Right lobe of liver (tissue), 6 donors: Measurements from ENCODE around the gene PGP. TPM values are rescaled to one million over a fixed set of nuclear protein-coding genes. Genes with fewer than 3 reads are reported as not detected.

ENCODE experiments used
- ATAC-seq, 4 donors: fragments of 200-7000 bp; cut with Tn5 transposase; one replicate each; pipeline ENCODE4 v1.9.1; 2020; ENCODE audit warnings: mild to moderate bottlenecking in 4 of 4, moderate library complexity in 4 of 4
- DNase-seq, 3 donors: peaks; one replicate each; pipeline ENCODE4 v3.0.0-alpha.2; 2020
- H3K27ac ChIP-seq, 3 donors: fragments of 200-600 bp; one replicate each; pipeline ENCODE4 v1.8.0; 2022
- H3K27me3 ChIP-seq, 2 donors: fragments of 200-600 bp; one replicate each; pipeline ENCODE4 v1.8.0; 2022
- H3K36me3 ChIP-seq, 4 donors: fragments of 200-600 bp; sonication (generic) in 1 of 4; one replicate each; pipeline versions ENCODE4 v1.5.1 to v1.8.0; 2017 to 2022; ENCODE audit warnings: control low read depth in 1 of 4
- H3K4me1 ChIP-seq, 4 donors: fragments of 200-600 bp; sonication (generic) in 1 of 4; one replicate each; pipeline versions ENCODE4 v1.5.1 to v1.8.0; 2017 to 2022; ENCODE audit warnings: control low read depth in 1 of 4
- H3K4me3 ChIP-seq, 3 donors: fragments of 200-600 bp; one replicate each; pipeline ENCODE4 v1.8.0; 2022
- H3K9me3 ChIP-seq, 4 donors: fragments of 200-600 bp; sonication (generic) in 1 of 4; one replicate each; pipeline versions ENCODE4 v1.5.1 to v1.8.0; 2017 to 2022; ENCODE audit warnings: control low read depth in 1 of 4
- POLR2A ChIP-seq: fragments of 450-650 bp; IDR thresholded peaks from one replicate; pipeline ENCODE4 v1.6.1; 2017; ENCODE audit warnings: antibody characterized with exemption, mild to moderate bottlenecking
- WGBS: methylation state at CpG from one replicate; pipeline ENCODE4 v1.1.6; 2018; ENCODE audit warnings: low coverage, low lambda C conversion rate; ENCODE audit not compliant: insufficient coverage; ENCODE audit errors: missing lambda C conversion rate; 5-methylcytosine and 5-hydroxymethylcytosine counted together
- intact Hi-C, 2 donors: fragments of 100-400 bp; cut with DNase I; formaldehyde crosslinking; loops; one replicate each; pipeline versions ENCODE4 v1.11.2 to v1.14.1; 2022
- total RNA-seq, 6 experiments: library from RNA; depleted of rRNA in 2 of 6; stranded (reverse); fragments of >200 nt in 2 of 6; fragmentation: NEBNext Ultra II Directional in 3 of 6; extraction: Animal tissue kit (Norgen Biotek cat#: 25700) in 3 of 6; gene quantifications; one replicate each; pipeline versions ENCODE4 v1.1.0 to v1.2.4, GENCODE V29; 2016 to 2023
- TF ChIP-seq, protein P1 (sequence below), 4 donors: fragments of 200-600 bp in 3 of 4; fragments of 450-650 bp in 1 of 4; IDR thresholded peaks; one replicate each; pipeline versions ENCODE4 v1.5.1 to v1.8.0; 2016 to 2022; ENCODE audit warnings: antibody characterized with exemption in 4 of 4, mild to moderate bottlenecking in 2 of 4
- donor health status: DM: no; HTN: yes; CAD: no.
- donor health status: DM: no; HTN: no; CAD: no.
- donor health status: DM: no; HTN: no; CAD: no.
- donor health status: DM: no; HTN: yes; CAD: no.
- donor health status: DM: no; HTN: yes; CAD: no.

PGP gene
- total RNA-seq, 6 experiments from 2014 or later: 3.8 to 14.2 (median 6.9) TPM

- TF ChIP-seq, protein P1, sequence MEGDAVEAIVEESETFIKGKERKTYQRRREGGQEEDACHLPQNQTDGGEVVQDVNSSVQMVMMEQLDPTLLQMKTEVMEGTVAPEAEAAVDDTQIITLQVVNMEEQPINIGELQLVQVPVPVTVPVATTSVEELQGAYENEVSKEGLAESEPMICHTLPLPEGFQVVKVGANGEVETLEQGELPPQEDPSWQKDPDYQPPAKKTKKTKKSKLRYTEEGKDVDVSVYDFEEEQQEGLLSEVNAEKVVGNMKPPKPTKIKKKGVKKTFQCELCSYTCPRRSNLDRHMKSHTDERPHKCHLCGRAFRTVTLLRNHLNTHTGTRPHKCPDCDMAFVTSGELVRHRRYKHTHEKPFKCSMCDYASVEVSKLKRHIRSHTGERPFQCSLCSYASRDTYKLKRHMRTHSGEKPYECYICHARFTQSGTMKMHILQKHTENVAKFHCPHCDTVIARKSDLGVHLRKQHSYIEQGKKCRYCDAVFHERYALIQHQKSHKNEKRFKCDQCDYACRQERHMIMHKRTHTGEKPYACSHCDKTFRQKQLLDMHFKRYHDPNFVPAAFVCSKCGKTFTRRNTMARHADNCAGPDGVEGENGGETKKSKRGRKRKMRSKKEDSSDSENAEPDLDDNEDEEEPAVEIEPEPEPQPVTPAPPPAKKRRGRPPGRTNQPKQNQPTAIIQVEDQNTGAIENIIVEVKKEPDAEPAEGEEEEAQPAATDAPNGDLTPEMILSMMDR (IDR thresholded peaks at IDR 0.05): no peak
- TF ChIP-seq POLR2A: no peak
- no peak overlapping the region for H3K4me3 ChIP-seq
- DNase-seq: no peak
- intact Hi-C loops: no loop called here
- no peaks in the 10 kb centered on the region for H3K4me1 ChIP-seq
- ATAC-seq: peak in 1 of 4 donors; percentile 2
- no CpG with 5 or more reads among the region's 46 CpGs for WGBS
- no peak overlapping the region for H3K27ac ChIP-seq
- H3K36me3 ChIP-seq: peaks cover 0 to 6% (median 0%) of the 10 kb centered on the region in 4 donors
- no peaks in the 10 kb centered on the region for H3K27me3 ChIP-seq
- H3K9me3 ChIP-seq: no peaks in the 10 kb centered on the region
These were observed 33.4 kb downstream of the PGP start for GRCh38 chr16:2180962-2181923.

GRCh38 chr16:2180461-2180860 lies 34.2 kb downstream of the PGP start:
- Histone ChIP-seq H3K4me3 (no peak overlapping the region), H3K4me1 (no peaks in the 10 kb centered on the region), H3K27ac (no peak overlapping the region), H3K9me3 (no peaks in the 10 kb centered on the region), H3K36me3 (peaks cover 0 to 14% (median 2%) of the 10 kb centered on the region in 4 donors), H3K27me3 (no peaks in the 10 kb centered on the region)
- no peak for ATAC-seq
- 100% methylated on average over 6 of the region's 43 CpGs for WGBS
- no peak for TF ChIP-seq POLR2A
- TF ChIP-seq, protein P1 (IDR thresholded peaks at IDR 0.05): no peak
- no peak for DNase-seq
- intact Hi-C loops: no loop called here

DNA sequence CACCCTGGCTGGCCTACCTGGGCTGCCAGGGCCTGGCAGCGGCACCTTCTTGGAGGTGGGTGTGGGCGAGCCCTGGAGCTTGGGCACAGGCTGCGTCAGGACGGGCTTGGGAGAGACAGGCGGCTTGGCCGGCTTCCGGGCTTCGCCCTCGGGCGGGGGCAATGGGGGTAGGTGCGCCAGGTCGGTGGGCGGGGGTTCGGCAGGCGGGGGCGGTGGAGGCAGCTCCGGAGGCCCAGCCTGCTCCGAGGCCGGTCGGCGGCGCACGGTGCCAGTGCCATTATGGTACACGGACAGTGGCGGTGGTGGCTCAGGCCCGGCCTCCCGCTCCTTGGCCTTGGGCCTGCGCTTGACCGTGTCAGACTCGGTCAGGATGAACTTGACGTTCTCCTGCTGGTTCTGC lies 35.1 kb downstream of the PGP start:
- no peak overlapping the region for H3K27ac ChIP-seq
- no peaks in the 10 kb centered on the region for H3K9me3 ChIP-seq
- H3K4me3 ChIP-seq: no peak overlapping the region
- no peaks in the 10 kb centered on the region for H3K27me3 ChIP-seq
- ATAC-seq: no peak
- peaks cover 0 to 23% (median 6%) of the 10 kb centered on the region in 4 donors for H3K36me3 ChIP-seq
- DNase-seq: no peak
- TF ChIP-seq, protein P1 (IDR thresholded peaks at IDR 0.05): no peak
- no peak for TF ChIP-seq POLR2A
- intact Hi-C loops: no loop called here
- no CpG with 5 or more reads among the region's 31 CpGs for WGBS
- no peaks in the 10 kb centered on the region for H3K4me1 ChIP-seq

- no peak for DNase-seq
- no peak for ATAC-seq
- H3K9me3 ChIP-seq: no peaks in the 10 kb centered on the region
- WGBS: 52% methylated on average over 9 of the region's 50 CpGs
- peaks cover 0 to 27% (median 10%) of the 10 kb centered on the region in 4 donors for H3K36me3 ChIP-seq
- intact Hi-C loops: no loop called here
- no peak overlapping the region for H3K4me3 ChIP-seq
- H3K27ac ChIP-seq: no peak overlapping the region
- H3K4me1 ChIP-seq: no peaks in the 10 kb centered on the region
- no peaks in the 10 kb centered on the region for H3K27me3 ChIP-seq
- TF ChIP-seq, protein P1 (IDR thresholded peaks at IDR 0.05): no peak
- no peak for TF ChIP-seq POLR2A
These were observed 35.5 kb downstream of the PGP start for GRCh38 chr16:2179107-2179501.
